Measurements from ENCODE around the gene TET1.

DNA sequence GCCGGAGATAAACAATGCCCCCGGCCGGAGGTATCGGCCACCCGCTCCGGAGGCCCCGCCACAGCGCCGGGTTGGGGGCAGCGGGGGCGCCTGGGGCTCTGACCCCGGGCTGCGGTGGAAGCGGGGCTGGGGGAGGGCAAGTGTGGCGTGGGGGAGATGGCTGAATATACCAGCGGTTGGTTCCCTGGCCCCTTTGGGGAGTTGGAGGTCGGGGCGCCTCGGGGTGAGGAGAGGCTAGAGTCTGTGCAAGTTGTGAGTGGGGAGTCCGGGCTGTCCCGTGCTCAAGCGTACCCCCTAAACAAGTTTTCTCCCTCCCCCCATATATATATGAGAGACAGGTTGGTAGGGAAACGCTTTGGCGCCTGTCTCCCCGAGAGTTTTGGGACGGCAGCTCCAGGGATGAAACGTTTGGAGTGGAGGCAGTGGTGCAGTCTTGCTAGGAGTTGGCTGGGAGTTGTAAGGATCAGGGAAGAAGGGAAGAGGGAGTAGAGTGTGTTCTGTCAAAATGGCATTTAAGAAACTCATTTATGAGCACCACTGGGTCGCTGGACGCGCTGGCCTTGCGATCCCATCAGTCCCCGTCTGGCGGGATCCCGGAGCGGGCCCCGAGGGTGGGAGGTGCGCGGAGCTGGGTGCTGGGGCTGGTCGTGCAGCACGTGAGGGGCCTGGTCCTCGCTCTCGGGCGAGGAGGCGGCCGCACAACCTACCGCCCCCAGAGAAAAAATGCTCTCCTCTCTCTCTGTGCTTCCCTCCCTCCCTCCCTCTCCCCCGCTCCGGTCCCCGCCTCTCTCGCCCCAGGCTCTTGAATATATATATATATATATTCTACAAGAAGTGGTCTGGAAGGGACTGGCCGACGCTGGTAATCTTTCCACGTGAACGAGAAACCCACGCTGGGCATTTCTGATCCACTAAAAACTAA is 1.1 kb downstream of the TET1 start:
- TF ChIP-seq POLR2A (IDR thresholded peaks at IDR 0.05; ENCODE audit: low read length) = no peak
- no peak for TF ChIP-seq MAZ (IDR thresholded peaks at IDR 0.05; ENCODE audit: borderline replicate concordance, low read depth, low read length)
- TF ChIP-seq NR3C1 (IDR thresholded peaks at IDR 0.05) = no peak
- TF ChIP-seq, protein P1, sequence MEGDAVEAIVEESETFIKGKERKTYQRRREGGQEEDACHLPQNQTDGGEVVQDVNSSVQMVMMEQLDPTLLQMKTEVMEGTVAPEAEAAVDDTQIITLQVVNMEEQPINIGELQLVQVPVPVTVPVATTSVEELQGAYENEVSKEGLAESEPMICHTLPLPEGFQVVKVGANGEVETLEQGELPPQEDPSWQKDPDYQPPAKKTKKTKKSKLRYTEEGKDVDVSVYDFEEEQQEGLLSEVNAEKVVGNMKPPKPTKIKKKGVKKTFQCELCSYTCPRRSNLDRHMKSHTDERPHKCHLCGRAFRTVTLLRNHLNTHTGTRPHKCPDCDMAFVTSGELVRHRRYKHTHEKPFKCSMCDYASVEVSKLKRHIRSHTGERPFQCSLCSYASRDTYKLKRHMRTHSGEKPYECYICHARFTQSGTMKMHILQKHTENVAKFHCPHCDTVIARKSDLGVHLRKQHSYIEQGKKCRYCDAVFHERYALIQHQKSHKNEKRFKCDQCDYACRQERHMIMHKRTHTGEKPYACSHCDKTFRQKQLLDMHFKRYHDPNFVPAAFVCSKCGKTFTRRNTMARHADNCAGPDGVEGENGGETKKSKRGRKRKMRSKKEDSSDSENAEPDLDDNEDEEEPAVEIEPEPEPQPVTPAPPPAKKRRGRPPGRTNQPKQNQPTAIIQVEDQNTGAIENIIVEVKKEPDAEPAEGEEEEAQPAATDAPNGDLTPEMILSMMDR (IDR thresholded peaks at IDR 0.05) = no peak
- no peak for TF ChIP-seq RFX5 (IDR thresholded peaks at IDR 0.05)
- TF ChIP-seq ZSCAN20 (CRISPR knock-in tag; IDR thresholded peaks at IDR 0.05) = no peak
- no peak for TF ChIP-seq RNF2 (IDR thresholded peaks at IDR 0.05; ENCODE audit: borderline replicate concordance, low read depth)
- no peak for TF ChIP-seq JUN (IDR thresholded peaks at IDR 0.05)
- TF ChIP-seq PHF8 (IDR thresholded peaks at IDR 0.05; ENCODE audit: borderline replicate concordance, low read depth) = no peak
- no peak for TF ChIP-seq ZFP36 (IDR thresholded peaks at IDR 0.05; ENCODE audit: borderline replicate concordance, partially characterized antibody)
- TF ChIP-seq SMC3 (IDR thresholded peaks at IDR 0.05) = no peak
- TF ChIP-seq MAFK (IDR thresholded peaks at IDR 0.05; ENCODE audit: partially characterized antibody) = no peak
- no peak for TF ChIP-seq TP53 (CRISPR knock-in tag; IDR thresholded peaks at IDR 0.05)

Measured in A549 (cell line).